Cardiac ventricle fibroblast (primary cell): ENCODE data around the gene PYGO2. TPM values are rescaled to one million over a fixed set of nuclear protein-coding genes. Genes with fewer than 3 reads are reported as not detected.

ENCODE experiments used
- total RNA-seq: library from RNA; depleted of rRNA; stranded (reverse); fragments of >200 nt; gene quantifications from 2 replicates; pipeline ENCODE4 v1.2.3, GENCODE V29; 2015

Gene PYGO2, protein sequence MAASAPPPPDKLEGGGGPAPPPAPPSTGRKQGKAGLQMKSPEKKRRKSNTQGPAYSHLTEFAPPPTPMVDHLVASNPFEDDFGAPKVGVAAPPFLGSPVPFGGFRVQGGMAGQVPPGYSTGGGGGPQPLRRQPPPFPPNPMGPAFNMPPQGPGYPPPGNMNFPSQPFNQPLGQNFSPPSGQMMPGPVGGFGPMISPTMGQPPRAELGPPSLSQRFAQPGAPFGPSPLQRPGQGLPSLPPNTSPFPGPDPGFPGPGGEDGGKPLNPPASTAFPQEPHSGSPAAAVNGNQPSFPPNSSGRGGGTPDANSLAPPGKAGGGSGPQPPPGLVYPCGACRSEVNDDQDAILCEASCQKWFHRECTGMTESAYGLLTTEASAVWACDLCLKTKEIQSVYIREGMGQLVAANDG
- 13.1 and 14.0 TPM in 2 replicates for total RNA-seq

GRCh38 chr1:154961207-154962155 lies at the start of gene PYGO2:
Gene PYGO2, minus strand, starts transcription at chr1:154961782. Its CDS starts 206 bp downstream, at chr1:154961576.

DNA sequence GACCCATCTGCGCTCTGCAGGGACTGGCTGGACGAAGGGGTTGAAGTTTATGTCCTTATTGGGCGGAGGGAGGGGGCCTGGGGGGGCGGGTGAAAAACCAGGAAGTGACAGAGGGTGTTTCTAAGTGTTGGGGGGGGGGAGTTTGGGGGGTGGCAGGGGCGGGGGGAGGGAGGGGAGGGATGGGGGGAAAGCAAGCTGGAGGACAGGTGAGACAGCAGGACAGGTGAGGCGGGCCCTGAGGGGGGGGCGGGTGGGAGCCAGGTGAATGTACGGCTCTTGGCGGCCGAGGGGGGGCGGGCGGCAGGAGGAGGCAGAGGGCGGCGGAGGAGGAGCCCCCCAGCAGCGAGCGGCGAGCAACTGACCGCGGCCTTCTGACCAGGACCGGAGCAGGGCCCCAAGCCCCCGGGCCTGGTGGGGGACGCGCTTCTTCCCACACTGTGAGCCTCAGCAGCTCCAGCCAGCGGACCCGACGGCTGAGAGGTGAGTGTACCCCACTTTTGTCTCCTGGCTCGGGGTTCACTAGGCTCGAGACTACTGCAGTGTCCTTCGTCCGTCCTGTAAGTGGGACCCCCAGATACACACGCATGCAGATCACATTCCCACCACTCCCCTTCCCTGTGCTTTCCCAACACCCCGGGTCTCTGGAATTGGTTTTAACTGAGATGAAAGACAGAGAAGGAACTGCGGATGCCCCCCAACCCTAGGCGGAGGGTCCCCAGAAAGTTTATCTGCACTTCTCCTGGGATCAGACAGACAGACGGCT lies 41.1 kb upstream of the PYGO2 start, which contains the start of gene ZBTB7B:
TSS of gene ZBTB7B (plus strand) at position 339 of the 763 bp plus-strand sequence. CDS start 11,859 bp downstream, outside the sequence.

GRCh38 chr1:154993572-154994268 lies 32.1 kb upstream of the PYGO2 start, which contains the start of gene LENEP:
Gene LENEP, plus strand, starts transcription at chr1:154993586. Its CDS starts 22 bp downstream, at chr1:154993608.

DNA sequence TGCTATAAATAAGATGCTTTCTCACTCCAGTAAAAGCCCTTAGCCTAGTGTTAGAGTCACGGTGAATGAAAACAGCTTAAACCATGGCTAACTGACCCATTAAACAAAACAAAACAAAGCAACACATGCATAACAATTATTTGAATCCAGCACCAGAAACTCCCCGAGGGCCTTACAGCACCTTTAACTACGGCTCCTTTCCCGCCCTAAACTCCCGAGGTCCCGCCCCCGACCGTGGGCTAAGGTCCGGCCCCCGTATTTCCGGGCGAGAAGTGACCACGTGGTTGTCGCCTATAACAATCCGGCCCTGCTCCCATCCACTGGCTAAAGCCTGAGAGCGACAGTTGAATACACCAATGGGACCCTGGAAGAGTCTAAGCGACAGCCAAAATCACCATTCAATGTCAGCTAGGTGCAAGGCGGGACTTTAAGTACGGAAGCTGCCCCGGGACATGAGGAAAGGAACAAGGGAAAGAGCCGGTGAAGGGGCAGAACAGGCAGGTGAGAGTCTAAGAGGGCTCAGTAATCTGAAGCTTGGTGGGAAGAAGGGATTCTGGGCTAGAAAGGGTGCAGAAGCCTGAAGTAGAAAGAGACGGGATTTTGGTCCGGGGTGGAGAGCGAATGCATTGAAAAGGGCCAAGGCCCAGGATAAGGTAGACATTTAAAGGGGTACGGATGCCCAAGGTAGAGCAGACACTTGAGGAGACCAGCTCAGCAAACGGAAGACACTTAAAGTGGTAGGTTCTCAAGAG lies 21.5 kb upstream of the PYGO2 start, which contains the start of gene FLAD1:
TSS of gene FLAD1 (plus strand) at position 448 of the 752 bp plus-strand sequence. CDS start 351 bp downstream, outside the sequence.

DNA sequence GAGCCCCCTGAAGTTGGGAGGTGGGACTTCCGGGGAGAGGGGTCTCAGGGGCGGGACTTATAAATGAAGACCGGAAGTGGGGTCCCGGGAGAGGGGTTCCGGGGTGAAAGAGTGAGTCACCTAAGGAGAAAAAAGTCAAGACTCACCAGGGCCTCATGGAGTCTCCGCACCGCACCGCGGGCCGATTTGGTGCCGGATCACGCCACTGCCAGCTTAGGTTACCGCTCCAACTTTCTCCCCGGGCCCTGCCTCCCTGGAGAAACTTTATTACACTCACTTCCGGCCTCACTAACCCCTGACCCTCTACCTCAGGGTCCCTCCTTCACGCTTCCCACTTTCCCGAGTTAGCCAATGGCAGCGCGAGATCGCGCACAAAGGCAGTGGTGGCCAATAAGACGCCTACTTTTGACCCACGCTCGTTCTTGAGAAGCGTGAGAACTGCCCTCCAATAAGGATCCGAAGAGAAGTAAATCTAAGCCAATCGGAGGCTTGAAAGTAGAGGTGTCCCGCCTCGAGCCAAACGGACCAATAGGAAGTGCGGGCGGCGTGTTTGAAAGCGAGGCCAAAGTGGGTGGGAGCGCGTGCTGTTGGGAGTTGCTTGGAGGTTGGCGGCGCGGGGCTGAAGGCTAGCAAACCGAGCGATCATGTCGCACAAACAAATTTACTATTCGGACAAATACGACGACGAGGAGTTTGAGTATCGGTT lies 12.7 kb upstream of the PYGO2 start, which contains the start of gene CKS1B:
TSS of gene CKS1B (plus strand) at position 580 of the 706 bp plus-strand sequence. CDS start at position 645, 65 bp downstream.

GRCh38 chr1:154970631-154971340 lies 9.2 kb upstream of the PYGO2 start, which contains the start of gene SHC1:
Gene SHC1, minus strand, starts transcription at chr1:154970747. Its CDS starts 221 bp downstream, at chr1:154970526.

DNA sequence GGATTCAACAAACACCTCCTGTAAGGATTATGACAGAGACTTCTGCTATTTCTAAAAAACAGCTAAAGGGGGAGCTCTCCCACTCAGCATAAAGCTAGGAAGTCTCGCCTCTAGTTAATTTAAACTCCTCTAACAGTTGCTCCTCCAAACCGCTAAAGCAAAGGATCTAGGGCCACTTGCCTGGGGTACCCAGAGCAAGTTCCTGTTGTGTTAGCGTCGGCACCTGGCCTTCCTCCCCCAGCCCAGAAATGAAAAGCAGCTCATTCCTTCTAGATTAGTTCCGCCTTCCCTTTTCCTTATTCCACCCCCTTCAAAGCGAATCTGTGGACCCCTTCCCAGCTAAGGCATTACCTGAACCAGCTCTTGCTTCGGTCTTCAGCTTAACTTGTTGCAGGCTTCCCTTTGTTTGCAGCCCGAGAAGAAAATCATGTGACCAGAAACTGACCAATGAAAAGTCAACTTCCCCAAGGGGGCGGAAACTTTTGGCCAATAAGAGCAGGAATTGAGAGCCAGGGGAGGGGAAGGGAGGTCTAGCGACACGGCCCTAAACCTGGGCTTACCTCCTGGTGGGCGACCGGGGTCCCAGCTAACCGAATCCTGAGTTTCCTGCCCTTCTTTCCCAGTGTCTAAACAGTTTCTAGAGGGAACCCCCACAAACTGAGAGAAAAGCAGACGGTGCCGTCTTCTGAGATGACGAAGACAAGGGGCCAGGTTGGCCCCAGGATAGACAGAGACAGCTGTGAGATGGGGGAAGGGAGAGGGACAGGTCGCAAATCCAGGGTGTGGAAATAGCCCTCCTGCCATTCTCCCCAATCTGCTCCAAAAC lies 5.7 kb downstream of the PYGO2 start, which contains the start of gene PBXIP1:
TSS of gene PBXIP1 (minus strand) at position 382 of the 826 bp plus-strand sequence. CDS start 2,378 bp downstream, outside the sequence.

DNA sequence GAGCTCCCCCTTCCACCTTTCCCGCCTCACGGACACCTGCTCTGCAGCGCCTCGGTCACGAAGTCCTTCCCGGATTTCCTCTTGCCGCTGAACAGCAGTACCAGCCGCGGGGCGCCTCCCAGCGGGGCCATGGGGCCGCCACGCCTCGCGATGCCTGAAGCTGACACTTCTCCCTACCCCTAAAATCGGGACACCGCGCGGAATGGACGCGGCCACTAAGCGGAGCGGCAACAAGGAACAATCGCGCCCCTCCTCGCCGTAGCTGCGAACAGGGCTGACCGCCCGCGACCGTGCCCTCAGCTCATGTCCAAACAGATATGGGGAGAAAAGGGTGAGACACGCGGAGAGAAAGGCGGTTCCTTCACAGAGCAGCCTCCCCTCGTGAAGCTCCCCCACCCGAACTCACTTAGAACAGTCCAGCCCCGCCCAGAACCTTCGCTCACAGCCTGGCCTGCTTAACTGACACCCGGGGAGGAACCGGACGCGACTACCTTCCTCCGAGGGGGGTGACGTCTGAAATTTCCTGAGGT lies 25.0 kb downstream of the PYGO2 start, which contains the start of gene PMVK:
TSS of gene PMVK (minus strand) at position 165 of the 530 bp plus-strand sequence. CDS start at position 131, 34 bp downstream.

Other genes with a start within 250 kb of the PYGO2 start
- gene KCNN3, start 91.5 kb downstream of the PYGO2 start, total RNA-seq, result 0.10 and 0.19 TPM in 2 replicates
- 12.0 and 12.4 TPM in 2 replicates for gene PMVK, start 25.1 kb downstream of the PYGO2 start, total RNA-seq
- 65.3 and 66.9 TPM in 2 replicates for gene PBXIP1, start 5.7 kb downstream of the PYGO2 start, total RNA-seq
- 255 and 277 TPM in 2 replicates for gene SHC1, start 9.0 kb upstream of the PYGO2 start, total RNA-seq
- 24.4 and 27.5 TPM in 2 replicates for gene CKS1B, start 12.9 kb upstream of the PYGO2 start, total RNA-seq
- 10.0 and 13.7 TPM in 2 replicates for gene FLAD1, start 21.6 kb upstream of the PYGO2 start, total RNA-seq
- not detected in 2 replicates for gene LENEP, start 31.8 kb upstream of the PYGO2 start, total RNA-seq
- gene ZBTB7B, start 41.0 kb upstream of the PYGO2 start, total RNA-seq, result 16.1 and 19.1 TPM in 2 replicates
- 0.06 TPM in 1 of 2 replicates, not detected in the other for gene DCST2, start 72.0 kb upstream of the PYGO2 start, total RNA-seq
- gene DCST1, start 72.0 kb upstream of the PYGO2 start, total RNA-seq, result not detected in 2 replicates
- 45.5 and 52.4 TPM in 2 replicates for gene ADAM15, start 89.5 kb upstream of the PYGO2 start, total RNA-seq
- gene EFNA4, start 102.0 kb upstream of the PYGO2 start, total RNA-seq, result 9.6 and 9.8 TPM in 2 replicates
- gene EFNA3, start 117.1 kb upstream of the PYGO2 start, total RNA-seq, result 1.2 and 1.8 TPM in 2 replicates
- 9.2 and 14.2 TPM in 2 replicates for gene EFNA1, start 166.1 kb upstream of the PYGO2 start, total RNA-seq
- gene SLC50A1, start 174.1 kb upstream of the PYGO2 start, total RNA-seq, result 21.6 and 28.6 TPM in 2 replicates
- 38.6 and 50.3 TPM in 2 replicates for gene DPM3, start 178.7 kb upstream of the PYGO2 start, total RNA-seq
- gene KRTCAP2, start 211.5 kb upstream of the PYGO2 start, total RNA-seq, result 130 and 151 TPM in 2 replicates
- 0.75 and 1.3 TPM in 2 replicates for gene TRIM46, start 212.1 kb upstream of the PYGO2 start, total RNA-seq
- gene THBS3, start 246.1 kb upstream of the PYGO2 start, total RNA-seq, result 10.3 and 16.4 TPM in 2 replicates
- gene MTX1, start 246.9 kb upstream of the PYGO2 start, total RNA-seq, result 30.4 and 47.7 TPM in 2 replicates